Activated CD8-positive, alpha-beta memory T cell treated with anti-CD3 and anti-CD28 coated beads, Interleukin-2, amount 50 U/mL, for 48 hours (primary cell): ENCODE data around the gene MPND.

Experiments
- DNase-seq: peaks from one replicate; pipeline ENCODE4 v3.0.0-alpha.2; 2020

MPND gene

GRCh38 chr19:4367781-4368127, 24.4 kb downstream of the MPND start:
- DNase-seq: no peak

- DNase-seq: no peak
These were observed 24.9 kb downstream of the MPND start for GRCh38 chr19:4368128-4368820.

- peak; percentile 82 for DNase-seq
These were observed 25.9 kb downstream of the MPND start for GRCh38 chr19:4369109-4369887.

GRCh38 chr19:4369888-4370260, 26.5 kb downstream of the MPND start:
- peak; percentile 88 for DNase-seq

- DNase-seq: no peak
These were observed 27.2 kb downstream of the MPND start for GRCh38 chr19:4370418-4371041.

GRCh38 chr19:4371247-4372164, 28.1 kb downstream of the MPND start:
- no peak for DNase-seq

GRCh38 chr19:4372165-4373012, 29.0 kb downstream of the MPND start:
- no peak for DNase-seq

GRCh38 chr19:4373013-4373367, 29.6 kb downstream of the MPND start:
- DNase-seq: no peak

GRCh38 chr19:4373601-4374497, 30.5 kb downstream of the MPND start:
- no peak for DNase-seq

- DNase-seq: no peak
These were observed 31.3 kb downstream of the MPND start for GRCh38 chr19:4374498-4375163.

- DNase-seq: no peak
These were observed 32.0 kb downstream of the MPND start for GRCh38 chr19:4375164-4376027.

- DNase-seq: no peak
These were observed 32.8 kb downstream of the MPND start for GRCh38 chr19:4376028-4376670.

- no peak for DNase-seq
These were observed 33.3 kb downstream of the MPND start for GRCh38 chr19:4376671-4376990.

GRCh38 chr19:4376991-4377781, 33.8 kb downstream of the MPND start:
- DNase-seq: no peak

- no peak for DNase-seq
These were observed 35.5 kb downstream of the MPND start for GRCh38 chr19:4378886-4379285.

- peak; percentile 77 for DNase-seq
These were observed 36.3 kb downstream of the MPND start for GRCh38 chr19:4379383-4380253.

- DNase-seq: peak; percentile 75
These were observed 36.9 kb downstream of the MPND start for GRCh38 chr19:4380254-4380727.
